PC-3 (cell line): ENCODE data around the gene TAF12.

Experiments used
- CTCF ChIP-seq: fragments of 300-600 bp; sonication (generic); conservative IDR thresholded peaks from 2 replicates; pipeline ENCODE4 v1.5.1; 2017; ENCODE audit warnings: antibody characterized with exemption, low read depth, mild to moderate bottlenecking, low read length
- EZH2 ChIP-seq: fragments of 300-600 bp; sonication (generic); IDR thresholded peaks from one replicate; pipeline ENCODE4 v1.6.1; 2017; ENCODE audit warnings: antibody characterized with exemption, mild to moderate bottlenecking, low read length; ENCODE audit not compliant: unreplicated experiment

- TF ChIP-seq CTCF (no peak), EZH2 (no peak)
Measured at GRCh38 chr1:28663871-28664470, 21.1 kb upstream of the TAF12 start.
